Measurements from ENCODE around the gene MACROD2.

- TF ChIP-seq CTCF (IDR thresholded peaks at IDR 0.05), result no peak
- TF ChIP-seq EZH2 (IDR thresholded peaks at IDR 0.05; ENCODE audit: borderline replicate concordance, insufficient read depth, low read depth, low read length, poor library complexity, severe bottlenecking), result no peak
Observed at GRCh38 chr20:14062786-14063185, 67.5 kb downstream of the MACROD2 start.
